ENCODE measurements around the gene SYT17.

Gene SYT17

DNA sequence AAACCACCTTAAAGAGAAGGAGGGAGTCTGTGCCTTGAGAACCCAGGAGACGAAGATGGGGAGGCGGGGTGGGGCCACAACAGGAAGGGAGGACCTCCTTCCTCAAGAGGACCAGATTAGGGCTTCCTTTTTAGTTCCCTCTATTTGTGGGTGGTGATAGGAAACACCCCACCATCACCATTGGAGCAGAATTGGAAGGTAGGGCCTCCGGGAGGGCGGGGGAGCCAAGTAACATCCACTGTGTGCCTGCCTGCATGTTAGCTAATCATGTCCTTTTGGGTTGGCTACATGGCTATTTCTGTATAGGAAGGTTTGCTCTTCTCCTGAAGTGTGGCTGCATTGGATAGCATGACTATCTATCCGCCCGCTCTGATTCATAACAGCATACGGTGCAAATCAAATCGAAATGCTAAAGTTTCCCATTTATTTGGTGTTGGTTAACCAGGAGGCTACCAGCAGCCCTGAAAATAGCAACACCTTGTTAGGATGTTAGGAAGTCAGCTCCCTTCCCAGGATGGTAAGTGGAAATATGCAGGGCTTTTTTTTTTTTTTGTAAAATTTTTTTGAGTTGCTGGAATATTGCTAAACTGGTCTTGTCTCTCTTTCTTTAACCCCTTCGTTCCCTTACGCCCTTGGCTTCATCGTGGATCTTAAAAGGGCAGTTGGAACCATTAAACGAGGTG, 4.2 kb downstream of the SYT17 start:
- peaks cover 0 to 18% (median 14%) of the 10 kb centered on the region in 5 donors for H3K4me1 ChIP-seq (ENCODE audit: control insufficient read depth in 5 of 5, insufficient read depth in 5 of 5, low read length in 5 of 5)
- no peak overlapping the region for H3K27ac ChIP-seq (ENCODE audit: low read depth, low read length)
- no peak overlapping the region for H3K9ac ChIP-seq (ENCODE audit: low read length in 5 of 5)
- H3K27me3 ChIP-seq (ENCODE audit: control insufficient read depth in 5 of 5, insufficient read depth in 4 of 5, low read length in 5 of 5), result peaks cover 0 to 3% (median 0%) of the 10 kb centered on the region in 5 donors
- no peaks in the 10 kb centered on the region for H3K9me3 ChIP-seq (ENCODE audit: control insufficient read depth in 5 of 5, low read length in 5 of 5)
- no peak overlapping the region for H3K4me3 ChIP-seq (ENCODE audit: low read depth in 1 of 5, low read length in 5 of 5)
- no peaks in the 10 kb centered on the region for H3K36me3 ChIP-seq (ENCODE audit: control insufficient read depth in 5 of 5, insufficient read depth in 5 of 5, low read length in 5 of 5)

DNA sequence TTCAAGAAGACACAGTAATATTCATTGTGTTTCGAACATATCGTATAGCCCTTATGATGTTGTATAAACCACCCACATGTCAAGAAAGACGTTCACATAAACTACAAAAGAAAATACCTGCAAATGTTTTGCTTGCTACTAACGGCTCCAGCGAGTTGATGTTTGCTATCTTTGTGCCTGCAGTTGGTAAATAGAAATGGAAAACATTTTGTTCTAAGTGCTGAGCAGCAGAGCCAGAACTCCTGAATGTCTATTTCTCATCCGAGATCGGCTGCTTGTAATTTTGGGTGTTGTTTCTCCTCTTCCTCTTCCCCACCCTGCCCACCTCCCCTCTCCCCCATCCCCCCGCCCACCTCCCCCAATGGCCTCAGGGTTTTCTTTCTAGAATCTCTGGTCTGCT, 5.0 kb downstream of the SYT17 start:
- H3K9me3 ChIP-seq (ENCODE audit: control insufficient read depth in 5 of 5, low read length in 5 of 5), result no peaks in the 10 kb centered on the region
- no peak overlapping the region for H3K4me3 ChIP-seq (ENCODE audit: low read depth in 1 of 5, low read length in 5 of 5)
- H3K36me3 ChIP-seq (ENCODE audit: control insufficient read depth in 5 of 5, insufficient read depth in 5 of 5, low read length in 5 of 5), result no peaks in the 10 kb centered on the region
- no peak overlapping the region for H3K27ac ChIP-seq (ENCODE audit: low read depth, low read length)
- no peak overlapping the region for H3K9ac ChIP-seq (ENCODE audit: low read length in 5 of 5)
- peaks cover 0 to 3% (median 0%) of the 10 kb centered on the region in 5 donors for H3K27me3 ChIP-seq (ENCODE audit: control insufficient read depth in 5 of 5, insufficient read depth in 4 of 5, low read length in 5 of 5)
- H3K4me1 ChIP-seq (ENCODE audit: control insufficient read depth in 5 of 5, insufficient read depth in 5 of 5, low read length in 5 of 5), result peaks cover 0 to 14% (median 10%) of the 10 kb centered on the region in 5 donors

DNA sequence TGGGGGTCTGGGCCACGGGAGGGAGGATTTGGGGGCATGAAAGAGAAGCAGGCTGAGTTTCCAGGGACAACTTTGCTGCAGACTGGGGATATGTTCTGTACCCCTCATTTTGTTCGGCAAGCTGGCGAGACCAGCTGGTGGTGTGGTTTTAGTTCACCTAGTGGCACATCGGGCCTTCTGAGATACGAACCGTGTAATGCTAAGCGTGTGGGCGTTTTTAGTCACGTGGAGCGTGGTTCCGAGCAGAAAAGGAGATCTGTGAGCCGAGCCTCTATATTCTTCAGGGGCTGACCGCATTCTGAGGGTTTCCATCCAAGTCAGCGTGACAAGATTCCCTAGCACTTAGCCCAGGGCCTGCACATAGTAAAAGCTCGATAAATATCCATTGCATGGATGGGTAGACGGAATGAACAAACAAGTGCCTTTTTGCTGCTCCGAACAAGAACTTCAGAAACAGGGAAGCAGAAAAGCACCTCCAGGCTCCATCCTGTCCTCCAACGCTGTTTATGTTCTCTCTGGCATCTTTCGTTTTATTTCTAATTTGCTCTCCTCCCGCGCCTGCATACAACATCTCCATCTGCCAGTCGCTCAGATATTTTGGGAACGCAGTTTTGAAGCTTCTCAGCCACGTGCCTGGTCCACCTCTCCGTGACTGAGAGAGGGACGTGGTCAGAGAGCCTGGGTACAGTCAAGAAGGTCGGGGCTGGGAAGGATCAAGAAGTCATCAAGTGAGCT, 5.8 kb downstream of the SYT17 start:
- Histone ChIP-seq H3K4me3 (ENCODE audit: low read depth in 1 of 5, low read length in 5 of 5) (no peak overlapping the region), H3K9ac (ENCODE audit: low read length in 5 of 5) (no peak overlapping the region), H3K4me1 (ENCODE audit: control insufficient read depth in 5 of 5, insufficient read depth in 5 of 5, low read length in 5 of 5) (peaks cover 0 to 7% (median 3%) of the 10 kb centered on the region in 5 donors), H3K9me3 (ENCODE audit: control insufficient read depth in 5 of 5, low read length in 5 of 5) (no peaks in the 10 kb centered on the region), H3K27me3 (ENCODE audit: control insufficient read depth in 5 of 5, insufficient read depth in 4 of 5, low read length in 5 of 5) (peaks cover 0 to 3% (median 0%) of the 10 kb centered on the region in 5 donors), H3K27ac (ENCODE audit: low read depth, low read length) (no peak overlapping the region), H3K36me3 (ENCODE audit: control insufficient read depth in 5 of 5, insufficient read depth in 5 of 5, low read length in 5 of 5) (no peaks in the 10 kb centered on the region)

DNA sequence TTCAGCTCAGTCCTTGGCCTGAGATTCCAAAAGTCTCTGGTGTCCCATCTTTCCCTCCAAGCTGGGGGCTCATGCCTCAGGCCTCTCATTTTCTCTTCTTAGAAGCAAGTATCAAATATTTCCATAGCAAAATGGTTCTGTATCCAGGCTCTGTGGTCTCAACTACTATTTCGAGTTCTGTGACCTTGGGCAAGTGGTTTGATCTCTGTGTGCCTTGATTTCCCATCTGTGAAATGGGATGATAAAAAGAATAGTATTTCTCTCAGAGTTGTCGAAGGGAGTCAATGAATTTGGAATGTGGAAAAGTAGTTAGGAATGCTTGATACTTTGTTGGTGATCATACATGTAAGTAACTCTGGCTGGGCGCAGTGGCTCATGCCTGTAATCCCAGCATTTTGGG, 6.4 kb downstream of the SYT17 start:
- no peak overlapping the region for H3K27ac ChIP-seq (ENCODE audit: low read depth, low read length)
- H3K4me1 ChIP-seq (ENCODE audit: control insufficient read depth in 5 of 5, insufficient read depth in 5 of 5, low read length in 5 of 5), result peaks cover 0 to 2% (median 0%) of the 10 kb centered on the region in 5 donors
- no peak overlapping the region for H3K9ac ChIP-seq (ENCODE audit: low read length in 5 of 5)
- H3K27me3 ChIP-seq (ENCODE audit: control insufficient read depth in 5 of 5, insufficient read depth in 4 of 5, low read length in 5 of 5), result peaks cover 0 to 3% (median 0%) of the 10 kb centered on the region in 5 donors
- no peaks in the 10 kb centered on the region for H3K36me3 ChIP-seq (ENCODE audit: control insufficient read depth in 5 of 5, insufficient read depth in 5 of 5, low read length in 5 of 5)
- H3K4me3 ChIP-seq (ENCODE audit: low read depth in 1 of 5, low read length in 5 of 5), result no peak overlapping the region
- no peaks in the 10 kb centered on the region for H3K9me3 ChIP-seq (ENCODE audit: control insufficient read depth in 5 of 5, low read length in 5 of 5)

DNA sequence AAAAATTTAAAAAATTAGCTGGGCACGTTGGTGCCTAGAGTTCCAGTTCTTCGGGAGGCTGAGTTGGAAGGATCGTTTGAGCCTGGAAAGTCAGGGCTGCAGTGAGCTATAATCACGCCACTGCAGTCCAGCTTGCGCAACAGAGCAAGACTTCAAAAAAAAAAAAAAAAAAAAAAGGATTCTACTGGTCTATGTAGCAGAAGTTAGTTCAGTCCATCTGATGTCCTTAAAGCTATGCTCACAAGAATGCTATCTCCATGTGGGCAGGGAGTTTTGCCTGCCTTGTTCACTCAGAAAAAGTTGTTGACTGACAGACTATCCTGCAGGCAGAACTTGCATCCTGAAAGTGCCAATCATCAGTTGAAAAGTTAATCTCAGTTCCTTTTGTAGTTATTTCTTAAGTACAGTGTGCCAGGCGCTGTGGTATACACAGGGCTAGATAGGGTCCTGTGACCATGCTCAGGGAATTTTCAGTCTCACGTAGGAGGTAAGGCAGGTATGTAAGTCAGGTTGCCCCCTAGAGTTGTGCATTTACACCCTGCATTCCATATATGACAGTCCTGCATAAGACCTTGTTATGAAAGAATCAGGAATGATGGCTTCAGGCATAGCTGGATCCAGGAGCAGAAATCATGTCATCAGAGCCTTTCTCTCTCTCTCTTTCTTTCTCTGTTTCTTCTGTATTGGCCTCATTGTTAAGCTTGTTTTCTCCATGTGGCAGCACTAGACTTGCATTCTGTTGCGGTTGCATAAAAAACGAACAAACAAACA, 7.6 kb downstream of the SYT17 start:
- Histone ChIP-seq H3K27me3 (ENCODE audit: control insufficient read depth in 5 of 5, insufficient read depth in 4 of 5, low read length in 5 of 5) (peaks cover 0 to 3% (median 0%) of the 10 kb centered on the region in 5 donors), H3K9ac (ENCODE audit: low read length in 5 of 5) (no peak overlapping the region), H3K36me3 (ENCODE audit: control insufficient read depth in 5 of 5, insufficient read depth in 5 of 5, low read length in 5 of 5) (no peaks in the 10 kb centered on the region), H3K9me3 (ENCODE audit: control insufficient read depth in 5 of 5, low read length in 5 of 5) (no peaks in the 10 kb centered on the region), H3K4me3 (ENCODE audit: low read depth in 1 of 5, low read length in 5 of 5) (no peak overlapping the region), H3K27ac (ENCODE audit: low read depth, low read length) (no peak overlapping the region), H3K4me1 (ENCODE audit: control insufficient read depth in 5 of 5, insufficient read depth in 5 of 5, low read length in 5 of 5) (peaks cover 0 to 10% (median 6%) of the 10 kb centered on the region in 5 donors)

DNA sequence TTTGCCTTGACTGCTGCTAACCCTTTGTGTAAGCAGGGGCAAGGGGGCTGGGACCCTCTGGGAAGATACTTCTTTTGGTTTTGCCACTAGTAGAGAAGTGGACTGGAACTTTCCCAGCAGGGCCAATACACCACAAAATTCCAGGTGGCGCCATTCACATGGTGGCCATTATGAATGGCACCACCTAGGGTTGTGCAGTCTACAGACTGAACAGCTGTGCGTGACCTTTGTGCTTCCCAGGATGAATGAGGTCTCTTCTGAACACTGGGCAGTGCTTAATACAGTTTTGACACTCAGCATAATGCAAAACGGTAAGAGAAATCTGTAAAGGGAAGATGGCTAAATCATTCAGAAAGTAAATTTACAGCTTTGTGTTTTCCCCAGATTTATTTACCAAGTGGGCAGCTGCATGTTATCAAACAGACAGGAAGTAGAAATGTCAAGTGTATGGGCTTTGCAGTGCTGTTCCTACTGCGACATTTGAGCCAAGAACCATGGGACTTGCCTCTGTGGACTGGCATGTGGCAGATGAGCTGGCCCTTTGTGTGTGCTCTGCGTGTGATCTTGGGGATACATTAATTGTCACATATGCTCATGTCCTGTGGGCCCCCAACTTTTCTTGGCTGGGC, 9.2 kb downstream of the SYT17 start:
- Histone ChIP-seq H3K27me3 (ENCODE audit: control insufficient read depth in 5 of 5, insufficient read depth in 4 of 5, low read length in 5 of 5) (peaks cover 0 to 3% (median 0%) of the 10 kb centered on the region in 5 donors), H3K4me1 (ENCODE audit: control insufficient read depth in 5 of 5, insufficient read depth in 5 of 5, low read length in 5 of 5) (peaks cover 0 to 10% (median 6%) of the 10 kb centered on the region in 5 donors), H3K9ac (ENCODE audit: low read length in 5 of 5) (no peak overlapping the region), H3K4me3 (ENCODE audit: low read depth in 1 of 5, low read length in 5 of 5) (no peak overlapping the region), H3K36me3 (ENCODE audit: control insufficient read depth in 5 of 5, insufficient read depth in 5 of 5, low read length in 5 of 5) (no peaks in the 10 kb centered on the region), H3K27ac (ENCODE audit: low read depth, low read length) (no peak overlapping the region), H3K9me3 (ENCODE audit: control insufficient read depth in 5 of 5, low read length in 5 of 5) (no peaks in the 10 kb centered on the region)

DNA sequence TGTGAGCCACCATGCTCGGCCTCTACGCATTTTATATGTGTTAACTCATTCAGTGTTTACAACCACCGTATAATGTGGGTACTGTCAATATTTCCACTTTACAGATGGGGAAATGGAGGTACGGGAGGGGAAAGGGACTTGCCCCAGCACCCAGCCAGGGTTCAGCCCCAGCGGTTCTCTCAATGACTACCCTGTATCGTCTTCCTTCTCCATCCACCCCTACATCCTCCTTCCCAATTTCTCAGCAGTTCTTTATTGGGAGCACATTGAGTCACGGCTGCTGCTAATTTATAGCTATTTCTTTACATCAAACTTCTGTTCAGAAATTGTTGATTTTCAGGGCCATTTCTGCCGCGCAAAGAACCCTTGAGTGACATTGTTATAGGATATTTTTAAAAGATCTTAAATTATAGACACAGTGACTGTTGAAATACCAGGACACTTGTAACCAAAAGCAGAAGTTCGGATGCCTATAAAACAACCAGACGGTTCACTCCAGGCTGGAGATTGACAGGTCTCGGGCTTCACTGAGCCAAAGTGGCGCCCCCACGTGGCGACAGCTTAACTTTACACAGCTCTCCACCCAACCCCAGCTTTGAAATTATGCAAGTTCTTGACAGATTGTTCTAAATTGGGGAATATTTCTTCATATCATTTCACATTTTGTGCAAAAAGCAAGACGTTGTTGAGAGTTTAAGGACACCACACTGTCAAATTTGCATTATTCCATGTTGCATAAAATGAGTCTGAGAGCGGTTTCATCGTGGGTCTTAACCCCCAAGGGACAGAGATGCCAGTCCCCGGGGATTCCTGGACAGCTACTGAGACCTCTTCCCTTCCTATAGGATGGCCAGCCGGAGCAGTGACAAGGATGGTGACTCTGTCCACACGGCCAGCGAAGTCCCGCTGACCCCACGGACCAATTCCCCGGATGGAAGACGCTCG, 11.8 kb downstream of the SYT17 start:
- no peak overlapping the region for H3K9ac ChIP-seq (ENCODE audit: low read length in 5 of 5)

DNA sequence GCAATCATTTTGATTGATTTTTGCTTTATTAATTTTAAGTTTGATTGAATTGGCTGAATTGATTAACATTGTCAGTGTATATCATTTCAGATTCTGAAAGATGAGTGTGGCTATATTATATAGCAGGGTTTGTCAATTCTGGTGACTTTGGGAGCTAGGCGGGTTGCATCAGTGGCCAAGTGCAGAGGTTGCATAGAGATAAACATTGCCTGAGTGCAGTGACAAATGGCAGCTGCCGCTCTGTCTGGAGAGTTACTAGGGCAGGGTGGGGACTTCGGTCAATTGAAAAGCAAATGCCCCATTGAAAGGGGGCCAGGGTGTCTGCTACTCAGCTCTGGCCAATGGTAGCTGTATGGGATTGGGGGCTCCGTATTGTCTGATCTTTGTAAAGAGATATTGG, 12.7 kb downstream of the SYT17 start:
- no peaks in the 10 kb centered on the region for H3K36me3 ChIP-seq (ENCODE audit: control insufficient read depth in 5 of 5, insufficient read depth in 5 of 5, low read length in 5 of 5)
- no peaks in the 10 kb centered on the region for H3K27me3 ChIP-seq (ENCODE audit: control insufficient read depth in 5 of 5, insufficient read depth in 4 of 5, low read length in 5 of 5)
- no peak overlapping the region for H3K9ac ChIP-seq (ENCODE audit: low read length in 5 of 5)
- H3K4me3 ChIP-seq (ENCODE audit: low read depth in 1 of 5, low read length in 5 of 5), result no peak overlapping the region
- H3K4me1 ChIP-seq (ENCODE audit: control insufficient read depth in 5 of 5, insufficient read depth in 5 of 5, low read length in 5 of 5), result peaks cover 0 to 25% (median 20%) of the 10 kb centered on the region in 5 donors
- no peaks in the 10 kb centered on the region for H3K9me3 ChIP-seq (ENCODE audit: control insufficient read depth in 5 of 5, low read length in 5 of 5)
- H3K27ac ChIP-seq (ENCODE audit: low read depth, low read length), result no peak overlapping the region

More for the DNA sequence above, 11.8 kb downstream of the SYT17 start:
- H3K4me1 ChIP-seq (ENCODE audit: control insufficient read depth in 5 of 5, insufficient read depth in 5 of 5, low read length in 5 of 5), result peaks cover 0 to 21% (median 18%) of the 10 kb centered on the region in 5 donors
- no peaks in the 10 kb centered on the region for H3K9me3 ChIP-seq (ENCODE audit: control insufficient read depth in 5 of 5, low read length in 5 of 5)
- H3K27me3 ChIP-seq (ENCODE audit: control insufficient read depth in 5 of 5, insufficient read depth in 4 of 5, low read length in 5 of 5), result no peaks in the 10 kb centered on the region
- H3K4me3 ChIP-seq (ENCODE audit: low read depth in 1 of 5, low read length in 5 of 5), result no peak overlapping the region
- no peaks in the 10 kb centered on the region for H3K36me3 ChIP-seq (ENCODE audit: control insufficient read depth in 5 of 5, insufficient read depth in 5 of 5, low read length in 5 of 5)
- H3K27ac ChIP-seq (ENCODE audit: low read depth, low read length), result no peak overlapping the region

DNA sequence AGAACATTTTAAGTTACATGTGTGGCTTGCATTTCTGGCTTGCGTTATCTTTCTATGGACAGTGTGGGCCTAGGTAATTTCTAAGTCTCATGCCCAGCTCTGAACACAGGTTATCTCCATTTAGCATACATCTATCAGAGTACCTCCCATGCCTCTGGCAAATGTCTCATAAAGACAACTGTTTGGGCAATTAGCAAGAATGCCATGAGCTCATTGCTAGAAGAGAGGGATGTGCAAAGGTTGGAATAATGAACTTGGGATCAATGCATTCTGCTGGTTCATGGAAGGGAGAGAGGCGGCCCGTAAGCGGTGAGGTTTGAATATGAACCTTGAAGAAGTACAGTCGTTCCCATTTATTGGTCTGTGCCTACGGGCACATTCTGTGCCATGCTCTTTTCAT, 14.4 kb downstream of the SYT17 start:
- H3K36me3 ChIP-seq (ENCODE audit: control insufficient read depth in 5 of 5, insufficient read depth in 5 of 5, low read length in 5 of 5), result no peaks in the 10 kb centered on the region
- H3K27me3 ChIP-seq (ENCODE audit: control insufficient read depth in 5 of 5, insufficient read depth in 4 of 5, low read length in 5 of 5), result no peaks in the 10 kb centered on the region
- no peaks in the 10 kb centered on the region for H3K9me3 ChIP-seq (ENCODE audit: control insufficient read depth in 5 of 5, low read length in 5 of 5)
- peaks cover 0 to 25% (median 20%) of the 10 kb centered on the region in 5 donors for H3K4me1 ChIP-seq (ENCODE audit: control insufficient read depth in 5 of 5, insufficient read depth in 5 of 5, low read length in 5 of 5)
- no peak overlapping the region for H3K27ac ChIP-seq (ENCODE audit: low read depth, low read length)
- no peak overlapping the region for H3K4me3 ChIP-seq (ENCODE audit: low read depth in 1 of 5, low read length in 5 of 5)
- no peak overlapping the region for H3K9ac ChIP-seq (ENCODE audit: low read length in 5 of 5)

Measured in subcutaneous abdominal adipose tissue (tissue), 5 donors.